ENCODE measurements around the gene ZNF787. TPM values are rescaled to one million over a fixed set of nuclear protein-coding genes. Genes with fewer than 3 reads are reported as not detected.

Gene ZNF787
- total and polyA plus RNA-seq, 2 of the 8 experiments (the other 6 are each of a cell fraction or from before 2014, with no cell fraction given) = 19.7 to 56.0 TPM

- Histone ChIP-seq H3K4me3 (ENCODE audit: extremely low read depth in 1 of 4, insufficient read depth in 2 of 4, low read depth in 3 of 4, low read length in 4 of 4) (no peak overlapping the region), H2BK5ac (ENCODE audit: low read depth, low read length) (no peak overlapping the region), H4K20me1 (replicated peaks in 1 of 2; ENCODE audit: control insufficient read depth in 1 of 2, insufficient read depth in 2 of 2, low read length in 2 of 2) (peaks cover 42 to 50% of the 10 kb centered on the region in 2 experiments), H3K4me1 (replicated peaks in 1 of 4; ENCODE audit: control insufficient read depth in 3 of 4, insufficient read depth in 4 of 4, low read length in 3 of 4) (peaks cover 0 to 12% (median 6%) of the 10 kb centered on the region in 4 experiments; a peak in 5 of 7 replicates), H3K23me2 (ENCODE audit: low read depth, low read length) (no peaks in the 10 kb centered on the region), H3K18ac (ENCODE audit: extremely low read depth, low read length) (no peak overlapping the region), H3K4me2 (ENCODE audit: insufficient read depth in 1 of 2, low read depth in 2 of 2, low read length in 2 of 2) (no peak overlapping the region), H3K23ac (ENCODE audit: insufficient read length) (no peak overlapping the region), H3K56ac (replicated peaks; ENCODE audit: insufficient read length, low read depth, low read length) (no peak overlapping the region), H2BK20ac (ENCODE audit: low read length) (no peak overlapping the region), H3K79me2 (ENCODE audit: control insufficient read depth in 1 of 2, insufficient read depth in 2 of 2, low read length in 2 of 2) (peaks cover 7 to 71% of the 10 kb centered on the region in 2 experiments; a peak in 3 of 4 replicates), H2AK5ac (ENCODE audit: low read depth, low read length) (no peak overlapping the region), H2BK120ac (replicated peaks; ENCODE audit: low read depth, low read length) (no peak overlapping the region), H3K14ac (ENCODE audit: insufficient read length) (no peak overlapping the region), H3K36me3 (ENCODE audit: control insufficient read depth in 2 of 4, insufficient read depth in 4 of 4, low read length in 3 of 4) (peaks cover 2 to 20% (median 7%) of the 10 kb centered on the region in 4 experiments; a peak in 6 of 8 replicates), H3K9me3 (ENCODE audit: insufficient read depth in 2 of 2, low read depth in 1 of 2, low read length in 1 of 2) (no peaks in the 10 kb centered on the region), H4K91ac (replicated peaks; ENCODE audit: insufficient read length, low read length) (no peak overlapping the region), H2AFZ (ENCODE audit: low read length) (no peak overlapping the region), H3K9ac (replicated peaks in 1 of 4; ENCODE audit: extremely low read depth in 1 of 4, low read depth in 3 of 4, low read length in 3 of 4) (no peak overlapping the region), H3K27ac (ENCODE audit: low read depth, low read length) (no peak overlapping the region), H3K4ac (replicated peaks; ENCODE audit: insufficient read length, low read depth, low read length) (no peak overlapping the region), H3K79me1 (ENCODE audit: low read depth, low read length) (peaks cover 18% of the 10 kb centered on the region), H2BK12ac (ENCODE audit: low read depth, low read length) (no peak overlapping the region), H4K8ac (ENCODE audit: extremely low read depth, insufficient read depth, low read length) (peak overlapping the region; percentile 89; the same call in 1 of the 2 replicates), H4K5ac (ENCODE audit: insufficient read length, low read depth, low read length) (no peak overlapping the region), H3K27me3 (replicated peaks in 1 of 4; ENCODE audit: control insufficient read depth in 3 of 4, extremely low read depth in 1 of 4, insufficient read depth in 3 of 4, low read length in 3 of 4) (no peaks in the 10 kb centered on the region), H2BK15ac (ENCODE audit: low read length) (no peak overlapping the region)
- 96% methylated on average over 19 of the region's 20 CpGs; no CpG with 5 or more reads in 1 of the 2 experiments for WGBS, 2 experiments (ENCODE audit: extremely low coverage in 1 of 2, insufficient coverage in 1 of 2, insufficient read length in 1 of 2, insufficient replicate concordance in 2 of 2, low coverage in 1 of 2, low lambda C conversion rate in 2 of 2, missing lambda C conversion rate in 1 of 2)
- FAIRE-seq (no peak), DNase-seq (ENCODE audit: low read depth in 1 of 2, low spot score in 2 of 2) (no peak)
- no peak for TF ChIP-seq BCL11A (IDR thresholded peaks at IDR 0.05; ENCODE audit: low read depth in 2 of 2, low read length in 2 of 2)
- no peak for TF ChIP-seq POLR2A (IDR thresholded peaks at IDR 0.05; ENCODE audit: control extremely low read depth in 1 of 2, low read depth in 2 of 2, low read length in 2 of 2)
- no peak for TF ChIP-seq SIX5 (IDR thresholded peaks at IDR 0.05; ENCODE audit: low read depth, low read length)
- ChIA-PET POLR2A (ENCODE audit: partially characterized antibody) (interaction anchor here (0.9 to 2.2 kb wide), 4 partner anchors 8 to 49 kb away, joined by 3 to 8 read pairs (median 3); no protein-coding TSS in a partner anchor), CTCF (ENCODE audit: partially characterized antibody) (interaction anchor here (1.1 to 3.3 kb wide), 5 partner anchors 19 to 63 kb away, joined by 4 to 14 read pairs (median 4); partner anchors contain the start of gene ZNF787)
Measured at GRCh38 chr19:56103027-56103614, 18.0 kb downstream of the ZNF787 start.

All from H1 (cell line).